HEK293T (cell line): ENCODE data around the gene GFRA3.

Experiments used
- ARNT ChIP-seq: fragments of 450-650 bp; IDR thresholded peaks from 2 replicates; pipeline ENCODE4 v1.6.1; 2017; ENCODE audit warnings: mild to moderate bottlenecking
- BHLHE40 ChIP-seq: fragments of 450-650 bp; IDR thresholded peaks from 2 replicates; pipeline ENCODE4 v1.6.1; 2016; ENCODE audit warnings: mild to moderate bottlenecking, moderate library complexity, borderline replicate concordance
- FOXK2 ChIP-seq: fragments of 450-650 bp; IDR thresholded peaks from 2 replicates; pipeline ENCODE4 v1.6.1; 2016; ENCODE audit warnings: mild to moderate bottlenecking
- FOXM1 ChIP-seq: fragments of 450-650 bp; IDR thresholded peaks from 2 replicates; pipeline ENCODE4 v1.6.1; 2017; ENCODE audit warnings: mild to moderate bottlenecking, borderline replicate concordance
- HDGF ChIP-seq: fragments of 450-650 bp; IDR thresholded peaks from 2 replicates; pipeline ENCODE4 v1.6.1; 2017; ENCODE audit warnings: antibody characterized with exemption, borderline replicate concordance
- LEF1 ChIP-seq: fragments of 450-650 bp; IDR thresholded peaks from 2 replicates; pipeline ENCODE4 v1.6.1; 2017; ENCODE audit warnings: mild to moderate bottlenecking, borderline replicate concordance
- NFRKB ChIP-seq: fragments of 450-650 bp; IDR thresholded peaks from 2 replicates; pipeline ENCODE4 v1.6.1; 2016; ENCODE audit warnings: mild to moderate bottlenecking, moderate library complexity
- SP1 ChIP-seq: fragments of 450-650 bp; IDR thresholded peaks from 2 replicates; pipeline ENCODE4 v1.6.1; 2017
- TF ChIP-seq, protein P1 (sequence below): fragments of 450-650 bp; IDR thresholded peaks from 2 replicates; pipeline ENCODE4 v1.6.1; 2016

DNA sequence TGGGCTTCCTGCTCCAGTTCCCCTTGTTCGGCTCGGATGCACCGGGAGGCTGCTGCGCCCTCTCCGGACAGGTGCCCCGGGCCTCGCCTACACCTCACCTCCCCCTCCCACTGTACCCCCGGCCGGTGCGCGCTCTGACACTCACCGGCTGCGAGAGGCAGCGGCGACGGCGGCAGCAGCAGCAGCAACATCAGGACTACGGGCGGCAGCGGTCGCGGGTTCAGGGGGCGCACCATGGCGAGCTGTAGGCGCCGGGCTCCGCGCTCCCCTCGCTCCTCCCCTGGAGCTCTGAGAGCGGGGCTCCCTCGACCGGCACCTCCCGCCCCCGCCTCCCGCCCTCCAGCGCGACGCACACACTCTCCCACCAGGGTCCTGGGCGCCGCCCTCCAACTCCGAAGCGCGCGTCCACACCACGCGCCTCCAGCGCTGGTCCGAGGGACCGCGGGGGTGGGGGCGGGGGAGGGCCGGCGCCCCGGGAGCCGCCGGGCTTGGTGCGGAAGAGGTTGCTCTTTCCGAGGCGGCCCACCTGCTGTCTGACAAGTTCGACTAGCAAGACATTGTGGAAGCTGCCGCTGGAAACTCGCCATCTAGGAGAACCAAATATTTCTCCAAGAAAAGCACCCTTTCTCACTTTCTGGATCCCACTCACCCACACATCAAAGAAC is at the start of gene GFRA3:
- TF ChIP-seq HDGF (no peak), BHLHE40 (no peak), FOXM1 (no peak), LEF1 (no peak), FOXK2 (no peak), SP1 (no peak), ARNT (no peak), NFRKB (no peak)
- TF ChIP-seq, protein P1, sequence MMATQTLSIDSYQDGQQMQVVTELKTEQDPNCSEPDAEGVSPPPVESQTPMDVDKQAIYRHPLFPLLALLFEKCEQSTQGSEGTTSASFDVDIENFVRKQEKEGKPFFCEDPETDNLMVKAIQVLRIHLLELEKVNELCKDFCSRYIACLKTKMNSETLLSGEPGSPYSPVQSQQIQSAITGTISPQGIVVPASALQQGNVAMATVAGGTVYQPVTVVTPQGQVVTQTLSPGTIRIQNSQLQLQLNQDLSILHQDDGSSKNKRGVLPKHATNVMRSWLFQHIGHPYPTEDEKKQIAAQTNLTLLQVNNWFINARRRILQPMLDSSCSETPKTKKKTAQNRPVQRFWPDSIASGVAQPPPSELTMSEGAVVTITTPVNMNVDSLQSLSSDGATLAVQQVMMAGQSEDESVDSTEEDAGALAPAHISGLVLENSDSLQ: no peak
